AG09309 (cell line): ENCODE results near the gene BACE1.

Experiments used
- DNase-seq: peaks from one replicate; pipeline ENCODE4 v3.0.0-alpha.2; 2010; ENCODE audit warnings: low read depth
- H3K4me3 ChIP-seq: 2 replicates; pipeline ENCODE4 v1.5.1; 2011; ENCODE audit warnings: mild to moderate bottlenecking, low read depth, low read length, moderate library complexity; ENCODE audit not compliant: control insufficient read depth
- CTCF ChIP-seq: IDR thresholded peaks from 2 replicates; pipeline ENCODE4 v1.5.1; 2011; ENCODE audit warnings: mild to moderate bottlenecking, low read depth, low read length, inconsistent platforms; ENCODE audit not compliant: insufficient read depth, control insufficient read depth; ENCODE audit errors: missing control alignments

BACE1 gene

DNA sequence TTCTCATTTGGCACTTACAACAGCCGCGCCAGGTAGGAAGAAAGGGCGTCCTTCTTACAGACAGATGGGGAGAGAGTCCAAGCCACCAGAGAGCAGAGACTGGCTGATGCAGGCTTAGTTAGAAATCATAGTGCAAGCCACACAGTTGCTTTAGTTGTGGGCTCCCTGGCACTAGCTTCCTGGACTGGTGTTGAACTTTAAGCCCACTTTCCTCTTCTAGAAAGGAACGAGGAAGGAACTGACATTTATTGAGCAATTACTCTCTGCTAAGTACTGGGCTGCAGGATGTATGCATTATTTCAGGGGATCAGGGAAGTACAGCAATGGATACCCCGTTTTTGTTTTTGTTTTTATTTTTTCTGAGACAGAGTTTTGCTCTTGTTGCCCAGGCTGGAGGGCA lies 3.0 kb downstream of the BACE1 start:
- no peak for TF ChIP-seq CTCF
- no peak for DNase-seq
- H3K4me3 ChIP-seq = no peak overlapping the region

DNA sequence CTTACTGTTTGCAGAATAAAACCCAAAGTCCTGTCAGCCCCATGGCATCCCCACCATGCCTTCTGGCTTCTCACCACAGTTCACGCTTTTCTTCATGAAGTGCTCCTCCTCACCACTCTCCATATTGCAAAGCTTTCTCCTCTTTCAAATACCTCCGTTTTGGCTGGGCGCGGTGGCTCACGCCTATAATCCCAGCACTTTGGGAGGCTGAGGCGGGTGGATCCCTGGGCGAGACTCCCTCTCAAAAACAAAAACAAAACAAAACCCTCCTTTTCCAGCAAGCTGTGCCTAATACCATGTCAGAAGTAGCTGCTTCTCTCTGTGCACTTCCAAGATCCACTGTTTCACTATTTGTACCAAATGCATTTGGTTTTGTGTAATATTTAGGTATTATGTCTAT lies 6.7 kb downstream of the BACE1 start:
- H3K4me3 ChIP-seq = no peak overlapping the region
- no peak for TF ChIP-seq CTCF
- DNase-seq = no peak

DNA sequence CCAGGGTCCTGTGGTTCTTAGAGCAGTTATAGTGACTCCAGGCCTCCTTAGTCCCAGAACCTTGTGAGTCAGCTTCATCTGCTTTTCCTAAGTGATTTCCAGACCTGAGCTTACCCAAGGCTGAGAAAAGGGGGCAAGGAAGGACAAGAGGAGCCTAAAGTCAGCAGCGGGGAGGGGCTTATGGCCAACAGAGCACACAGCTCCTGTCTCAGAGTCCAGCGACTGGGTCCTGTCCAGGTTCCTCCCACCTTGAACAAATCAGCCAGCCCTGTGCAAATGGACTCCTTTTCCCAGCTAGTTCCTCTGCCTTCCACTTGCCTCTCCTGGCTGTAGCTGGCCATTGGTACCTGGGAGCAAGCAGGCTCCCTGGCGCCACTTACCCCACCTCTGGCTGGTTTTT lies 10.9 kb downstream of the BACE1 start:
- TF ChIP-seq CTCF = no peak
- DNase-seq = no peak
- H3K4me3 ChIP-seq = no peak overlapping the region

DNA sequence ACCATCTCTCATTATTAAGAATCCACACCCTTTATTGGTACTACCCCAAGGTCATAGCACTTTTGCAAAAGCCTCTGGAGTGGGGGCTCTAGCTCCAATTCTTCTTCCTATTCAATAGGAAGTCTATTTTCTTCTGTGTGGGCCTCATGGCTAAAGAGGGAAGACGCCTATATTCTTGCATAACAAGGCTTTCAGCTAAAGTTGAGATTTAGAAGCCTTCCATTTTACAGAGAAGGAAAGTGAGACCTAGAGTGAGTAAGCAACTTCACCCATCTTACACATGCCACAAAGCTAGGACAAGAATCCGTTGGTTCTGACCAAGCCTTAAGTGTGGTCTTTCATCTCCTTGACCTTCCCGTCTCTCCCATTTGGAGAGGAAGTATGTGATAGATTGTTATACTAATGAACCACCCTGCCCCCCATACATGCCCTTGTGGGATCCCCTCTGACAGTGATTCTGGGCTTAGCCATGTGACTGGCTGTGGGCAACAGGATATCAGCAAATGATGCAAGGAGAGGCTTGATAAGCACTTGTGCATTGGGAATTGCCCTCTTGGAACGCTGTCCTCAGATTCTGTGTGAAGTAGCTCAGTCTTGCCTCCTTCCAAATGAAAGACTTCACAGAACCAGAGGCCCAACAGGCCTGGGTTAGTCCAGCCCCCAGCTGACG lies 12.3 kb downstream of the BACE1 start:
- no peak for DNase-seq
- H3K4me3 ChIP-seq = no peak overlapping the region
- TF ChIP-seq CTCF = no peak

DNA sequence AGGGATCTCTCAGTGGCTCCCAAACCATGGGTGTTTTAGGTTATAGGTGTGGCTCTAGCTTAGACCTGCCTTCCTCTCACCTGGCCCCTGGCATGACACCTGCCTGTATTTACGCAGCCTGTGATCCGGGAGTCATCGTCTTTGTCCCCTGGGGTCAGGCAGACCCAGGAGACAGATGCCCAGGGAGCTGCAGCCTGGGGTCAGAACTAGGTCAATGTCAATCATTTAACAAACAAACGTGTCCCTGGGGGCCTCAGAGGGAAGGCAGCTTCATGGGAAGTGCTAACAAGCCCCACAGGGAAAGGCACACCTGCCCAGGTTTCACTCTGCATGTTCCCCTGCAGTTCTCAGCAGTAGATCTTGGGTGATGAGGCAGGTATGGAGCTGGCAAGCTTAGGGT lies 13.0 kb downstream of the BACE1 start:
- no peak overlapping the region for H3K4me3 ChIP-seq
- TF ChIP-seq CTCF = no peak
- DNase-seq = no peak

DNA sequence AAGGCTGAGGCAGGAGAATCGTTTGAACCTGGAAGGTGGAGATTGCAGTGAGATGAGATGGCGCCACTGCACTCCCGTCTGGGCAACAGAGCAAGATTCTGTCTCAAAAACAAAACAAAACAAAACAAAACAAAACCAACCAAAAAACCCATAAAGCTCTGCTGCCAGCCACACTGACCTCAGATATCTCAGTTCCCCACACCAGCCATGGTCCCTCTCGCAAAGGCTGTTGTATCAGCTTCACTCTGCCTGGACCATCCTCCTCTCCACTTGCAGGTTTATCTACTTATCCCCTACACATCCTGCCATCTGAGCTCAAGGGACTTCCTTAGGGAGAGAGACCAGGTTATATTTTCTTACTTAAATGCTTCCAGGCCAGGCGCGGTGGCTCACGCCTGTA lies 13.8 kb downstream of the BACE1 start:
- no peak overlapping the region for H3K4me3 ChIP-seq
- DNase-seq = no peak
- no peak for TF ChIP-seq CTCF

- TF ChIP-seq CTCF = no peak
- DNase-seq = no peak
- H3K4me3 ChIP-seq = no peak overlapping the region
Measured at GRCh38 chr11:117300773-117301172, 15.3 kb downstream of the BACE1 start.
